ENCODE results near the gene UXS1.

DNA sequence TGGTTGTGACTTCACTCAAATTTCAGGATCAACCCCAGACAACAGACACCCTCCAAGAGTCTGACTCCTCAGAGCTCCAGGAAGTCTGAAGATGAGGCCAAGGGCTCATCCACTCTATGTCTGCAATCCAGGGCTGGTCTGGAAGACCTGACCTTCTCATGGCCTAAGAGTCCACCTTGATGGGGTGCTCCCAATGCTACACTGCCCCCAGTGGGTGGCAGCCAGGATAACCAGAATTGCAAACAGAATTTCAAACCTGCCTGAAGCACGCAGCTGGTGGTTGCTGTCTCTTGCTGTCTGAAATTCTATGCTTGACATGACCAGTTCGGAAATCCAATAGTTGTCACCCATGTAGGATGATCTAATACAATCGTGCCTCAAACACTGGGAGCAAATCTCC is 96.0 kb downstream of the UXS1 start:
- TF ChIP-seq, protein P1, sequence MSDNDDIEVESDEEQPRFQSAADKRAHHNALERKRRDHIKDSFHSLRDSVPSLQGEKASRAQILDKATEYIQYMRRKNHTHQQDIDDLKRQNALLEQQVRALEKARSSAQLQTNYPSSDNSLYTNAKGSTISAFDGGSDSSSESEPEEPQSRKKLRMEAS (IDR thresholded peaks at IDR 0.05) = no peak
- TF ChIP-seq, protein P2, sequence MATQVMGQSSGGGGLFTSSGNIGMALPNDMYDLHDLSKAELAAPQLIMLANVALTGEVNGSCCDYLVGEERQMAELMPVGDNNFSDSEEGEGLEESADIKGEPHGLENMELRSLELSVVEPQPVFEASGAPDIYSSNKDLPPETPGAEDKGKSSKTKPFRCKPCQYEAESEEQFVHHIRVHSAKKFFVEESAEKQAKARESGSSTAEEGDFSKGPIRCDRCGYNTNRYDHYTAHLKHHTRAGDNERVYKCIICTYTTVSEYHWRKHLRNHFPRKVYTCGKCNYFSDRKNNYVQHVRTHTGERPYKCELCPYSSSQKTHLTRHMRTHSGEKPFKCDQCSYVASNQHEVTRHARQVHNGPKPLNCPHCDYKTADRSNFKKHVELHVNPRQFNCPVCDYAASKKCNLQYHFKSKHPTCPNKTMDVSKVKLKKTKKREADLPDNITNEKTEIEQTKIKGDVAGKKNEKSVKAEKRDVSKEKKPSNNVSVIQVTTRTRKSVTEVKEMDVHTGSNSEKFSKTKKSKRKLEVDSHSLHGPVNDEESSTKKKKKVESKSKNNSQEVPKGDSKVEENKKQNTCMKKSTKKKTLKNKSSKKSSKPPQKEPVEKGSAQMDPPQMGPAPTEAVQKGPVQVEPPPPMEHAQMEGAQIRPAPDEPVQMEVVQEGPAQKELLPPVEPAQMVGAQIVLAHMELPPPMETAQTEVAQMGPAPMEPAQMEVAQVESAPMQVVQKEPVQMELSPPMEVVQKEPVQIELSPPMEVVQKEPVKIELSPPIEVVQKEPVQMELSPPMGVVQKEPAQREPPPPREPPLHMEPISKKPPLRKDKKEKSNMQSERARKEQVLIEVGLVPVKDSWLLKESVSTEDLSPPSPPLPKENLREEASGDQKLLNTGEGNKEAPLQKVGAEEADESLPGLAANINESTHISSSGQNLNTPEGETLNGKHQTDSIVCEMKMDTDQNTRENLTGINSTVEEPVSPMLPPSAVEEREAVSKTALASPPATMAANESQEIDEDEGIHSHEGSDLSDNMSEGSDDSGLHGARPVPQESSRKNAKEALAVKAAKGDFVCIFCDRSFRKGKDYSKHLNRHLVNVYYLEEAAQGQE (IDR thresholded peaks at IDR 0.05; ENCODE audit: low read depth) = no peak
- TF ChIP-seq TCF12 (IDR thresholded peaks at IDR 0.05; ENCODE audit: low read depth) (no peak), RAD21 (IDR thresholded peaks at IDR 0.05; ENCODE audit: low read depth) (peak; percentile 74), FOXM1 (IDR thresholded peaks at IDR 0.05; ENCODE audit: borderline replicate concordance, low read depth) (no peak), EP300 (IDR thresholded peaks at IDR 0.05; ENCODE audit: borderline replicate concordance) (no peak)
